Measurements from ENCODE around the gene CDK6. TPM values are rescaled to one million over a fixed set of nuclear protein-coding genes. Genes with fewer than 3 reads are reported as not detected.

The CDK6 gene
- total and polyA plus RNA-seq, 2 experiments from 2014 or later: 7.4 to 23.7 TPM

DNA sequence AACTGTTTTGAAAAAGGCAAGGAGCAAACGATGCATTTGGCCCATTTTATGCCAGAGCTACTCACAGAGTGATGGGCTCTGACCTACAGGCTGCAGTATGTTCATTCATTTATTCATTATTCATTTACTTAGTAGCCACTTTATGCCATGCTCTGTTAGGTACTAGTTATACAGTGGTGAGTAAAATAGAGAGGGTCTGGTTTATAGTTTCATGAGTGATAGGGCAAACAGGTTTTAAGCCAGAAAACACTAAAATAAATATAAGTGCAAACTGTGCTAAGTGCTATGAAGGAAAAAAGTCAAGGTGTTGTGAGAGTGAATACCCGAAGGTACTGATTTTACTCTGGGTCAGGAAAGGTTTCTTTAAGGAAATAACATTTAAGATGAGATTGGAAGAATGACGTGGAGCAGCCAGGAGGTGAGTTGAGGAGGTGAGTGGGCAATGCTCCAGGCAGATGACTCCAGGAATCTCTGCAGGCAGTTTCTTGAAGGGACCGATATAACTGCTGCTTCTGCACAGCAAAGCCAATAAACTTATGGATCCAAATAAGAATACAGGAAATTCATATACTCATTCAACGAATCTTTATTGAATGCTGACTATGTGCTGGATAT, 189.3 kb downstream of the CDK6 start:
- no peaks in the 10 kb centered on the region for H3K79me2 ChIP-seq (replicated peaks; ENCODE audit: insufficient read depth)
- no peak for DNase-seq (ENCODE audit: low spot score)
- no peaks in the 10 kb centered on the region; the same call in 1 of the 2 replicates for H3K4me1 ChIP-seq (ENCODE audit: insufficient read depth)
- ATAC-seq: no peak
- no peaks in the 10 kb centered on the region for H4K20me1 ChIP-seq (replicated peaks; ENCODE audit: insufficient read depth)
- H3F3A ChIP-seq (replicated peaks; ENCODE audit: low read depth): no peaks in the 10 kb centered on the region
- no peaks in the 10 kb centered on the region for H3K9me3 Mint-ChIP-seq
- H3K9me2 ChIP-seq (ENCODE audit: insufficient read depth): no peaks in the 10 kb centered on the region
- peaks cover 8% of the 10 kb centered on the region; the same call in 2 of the 3 replicates for H3K4me1 Mint-ChIP-seq
- H3K4me3 ChIP-seq: no peak overlapping the region
- H3K36me3 Mint-ChIP-seq (ENCODE audit: low read depth): no peaks in the 10 kb centered on the region
- H3K27me3 Mint-ChIP-seq (ENCODE audit: insufficient read depth, low read depth, poor library complexity): peaks cover 7% of the 10 kb centered on the region
- H3K27ac Mint-ChIP-seq: no peak overlapping the region
- no peaks in the 10 kb centered on the region for H3K36me3 ChIP-seq (ENCODE audit: insufficient read depth)
- no peaks in the 10 kb centered on the region for H3K27me3 ChIP-seq (ENCODE audit: insufficient read depth)
- no peak overlapping the region for H2AFZ ChIP-seq
- no peak overlapping the region for H3K4me2 ChIP-seq
- no peak overlapping the region for H3K27ac ChIP-seq (ENCODE audit: low read depth)
- TF ChIP-seq POLR2AphosphoS5 (IDR thresholded peaks at IDR 0.05; ENCODE audit: low read depth): no peak
- TF ChIP-seq, protein P1, sequence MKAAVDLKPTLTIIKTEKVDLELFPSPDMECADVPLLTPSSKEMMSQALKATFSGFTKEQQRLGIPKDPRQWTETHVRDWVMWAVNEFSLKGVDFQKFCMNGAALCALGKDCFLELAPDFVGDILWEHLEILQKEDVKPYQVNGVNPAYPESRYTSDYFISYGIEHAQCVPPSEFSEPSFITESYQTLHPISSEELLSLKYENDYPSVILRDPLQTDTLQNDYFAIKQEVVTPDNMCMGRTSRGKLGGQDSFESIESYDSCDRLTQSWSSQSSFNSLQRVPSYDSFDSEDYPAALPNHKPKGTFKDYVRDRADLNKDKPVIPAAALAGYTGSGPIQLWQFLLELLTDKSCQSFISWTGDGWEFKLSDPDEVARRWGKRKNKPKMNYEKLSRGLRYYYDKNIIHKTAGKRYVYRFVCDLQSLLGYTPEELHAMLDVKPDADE (IDR thresholded peaks at IDR 0.05): no peak
- no peak for TF ChIP-seq EZH2phosphoT487 (IDR thresholded peaks at IDR 0.05; ENCODE audit: unreplicated experiment)
- no peak for TF ChIP-seq STAT1 (IDR thresholded peaks at IDR 0.05; ENCODE audit: unreplicated experiment)
- TF ChIP-seq ZNF114 (CRISPR knock-in tag; IDR thresholded peaks at IDR 0.05): no peak
- TF ChIP-seq, protein P2, sequence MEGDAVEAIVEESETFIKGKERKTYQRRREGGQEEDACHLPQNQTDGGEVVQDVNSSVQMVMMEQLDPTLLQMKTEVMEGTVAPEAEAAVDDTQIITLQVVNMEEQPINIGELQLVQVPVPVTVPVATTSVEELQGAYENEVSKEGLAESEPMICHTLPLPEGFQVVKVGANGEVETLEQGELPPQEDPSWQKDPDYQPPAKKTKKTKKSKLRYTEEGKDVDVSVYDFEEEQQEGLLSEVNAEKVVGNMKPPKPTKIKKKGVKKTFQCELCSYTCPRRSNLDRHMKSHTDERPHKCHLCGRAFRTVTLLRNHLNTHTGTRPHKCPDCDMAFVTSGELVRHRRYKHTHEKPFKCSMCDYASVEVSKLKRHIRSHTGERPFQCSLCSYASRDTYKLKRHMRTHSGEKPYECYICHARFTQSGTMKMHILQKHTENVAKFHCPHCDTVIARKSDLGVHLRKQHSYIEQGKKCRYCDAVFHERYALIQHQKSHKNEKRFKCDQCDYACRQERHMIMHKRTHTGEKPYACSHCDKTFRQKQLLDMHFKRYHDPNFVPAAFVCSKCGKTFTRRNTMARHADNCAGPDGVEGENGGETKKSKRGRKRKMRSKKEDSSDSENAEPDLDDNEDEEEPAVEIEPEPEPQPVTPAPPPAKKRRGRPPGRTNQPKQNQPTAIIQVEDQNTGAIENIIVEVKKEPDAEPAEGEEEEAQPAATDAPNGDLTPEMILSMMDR (conservative IDR thresholded peaks at IDR 0.05; ENCODE audit: low read depth in 2 of 2): no peak
- TF ChIP-seq ZNF331 (CRISPR knock-in tag; IDR thresholded peaks at IDR 0.05; ENCODE audit: low read depth): no peak
- no peak for TF ChIP-seq JUNB (IDR thresholded peaks at IDR 0.05; ENCODE audit: unreplicated experiment)
- TF ChIP-seq, protein P3, sequence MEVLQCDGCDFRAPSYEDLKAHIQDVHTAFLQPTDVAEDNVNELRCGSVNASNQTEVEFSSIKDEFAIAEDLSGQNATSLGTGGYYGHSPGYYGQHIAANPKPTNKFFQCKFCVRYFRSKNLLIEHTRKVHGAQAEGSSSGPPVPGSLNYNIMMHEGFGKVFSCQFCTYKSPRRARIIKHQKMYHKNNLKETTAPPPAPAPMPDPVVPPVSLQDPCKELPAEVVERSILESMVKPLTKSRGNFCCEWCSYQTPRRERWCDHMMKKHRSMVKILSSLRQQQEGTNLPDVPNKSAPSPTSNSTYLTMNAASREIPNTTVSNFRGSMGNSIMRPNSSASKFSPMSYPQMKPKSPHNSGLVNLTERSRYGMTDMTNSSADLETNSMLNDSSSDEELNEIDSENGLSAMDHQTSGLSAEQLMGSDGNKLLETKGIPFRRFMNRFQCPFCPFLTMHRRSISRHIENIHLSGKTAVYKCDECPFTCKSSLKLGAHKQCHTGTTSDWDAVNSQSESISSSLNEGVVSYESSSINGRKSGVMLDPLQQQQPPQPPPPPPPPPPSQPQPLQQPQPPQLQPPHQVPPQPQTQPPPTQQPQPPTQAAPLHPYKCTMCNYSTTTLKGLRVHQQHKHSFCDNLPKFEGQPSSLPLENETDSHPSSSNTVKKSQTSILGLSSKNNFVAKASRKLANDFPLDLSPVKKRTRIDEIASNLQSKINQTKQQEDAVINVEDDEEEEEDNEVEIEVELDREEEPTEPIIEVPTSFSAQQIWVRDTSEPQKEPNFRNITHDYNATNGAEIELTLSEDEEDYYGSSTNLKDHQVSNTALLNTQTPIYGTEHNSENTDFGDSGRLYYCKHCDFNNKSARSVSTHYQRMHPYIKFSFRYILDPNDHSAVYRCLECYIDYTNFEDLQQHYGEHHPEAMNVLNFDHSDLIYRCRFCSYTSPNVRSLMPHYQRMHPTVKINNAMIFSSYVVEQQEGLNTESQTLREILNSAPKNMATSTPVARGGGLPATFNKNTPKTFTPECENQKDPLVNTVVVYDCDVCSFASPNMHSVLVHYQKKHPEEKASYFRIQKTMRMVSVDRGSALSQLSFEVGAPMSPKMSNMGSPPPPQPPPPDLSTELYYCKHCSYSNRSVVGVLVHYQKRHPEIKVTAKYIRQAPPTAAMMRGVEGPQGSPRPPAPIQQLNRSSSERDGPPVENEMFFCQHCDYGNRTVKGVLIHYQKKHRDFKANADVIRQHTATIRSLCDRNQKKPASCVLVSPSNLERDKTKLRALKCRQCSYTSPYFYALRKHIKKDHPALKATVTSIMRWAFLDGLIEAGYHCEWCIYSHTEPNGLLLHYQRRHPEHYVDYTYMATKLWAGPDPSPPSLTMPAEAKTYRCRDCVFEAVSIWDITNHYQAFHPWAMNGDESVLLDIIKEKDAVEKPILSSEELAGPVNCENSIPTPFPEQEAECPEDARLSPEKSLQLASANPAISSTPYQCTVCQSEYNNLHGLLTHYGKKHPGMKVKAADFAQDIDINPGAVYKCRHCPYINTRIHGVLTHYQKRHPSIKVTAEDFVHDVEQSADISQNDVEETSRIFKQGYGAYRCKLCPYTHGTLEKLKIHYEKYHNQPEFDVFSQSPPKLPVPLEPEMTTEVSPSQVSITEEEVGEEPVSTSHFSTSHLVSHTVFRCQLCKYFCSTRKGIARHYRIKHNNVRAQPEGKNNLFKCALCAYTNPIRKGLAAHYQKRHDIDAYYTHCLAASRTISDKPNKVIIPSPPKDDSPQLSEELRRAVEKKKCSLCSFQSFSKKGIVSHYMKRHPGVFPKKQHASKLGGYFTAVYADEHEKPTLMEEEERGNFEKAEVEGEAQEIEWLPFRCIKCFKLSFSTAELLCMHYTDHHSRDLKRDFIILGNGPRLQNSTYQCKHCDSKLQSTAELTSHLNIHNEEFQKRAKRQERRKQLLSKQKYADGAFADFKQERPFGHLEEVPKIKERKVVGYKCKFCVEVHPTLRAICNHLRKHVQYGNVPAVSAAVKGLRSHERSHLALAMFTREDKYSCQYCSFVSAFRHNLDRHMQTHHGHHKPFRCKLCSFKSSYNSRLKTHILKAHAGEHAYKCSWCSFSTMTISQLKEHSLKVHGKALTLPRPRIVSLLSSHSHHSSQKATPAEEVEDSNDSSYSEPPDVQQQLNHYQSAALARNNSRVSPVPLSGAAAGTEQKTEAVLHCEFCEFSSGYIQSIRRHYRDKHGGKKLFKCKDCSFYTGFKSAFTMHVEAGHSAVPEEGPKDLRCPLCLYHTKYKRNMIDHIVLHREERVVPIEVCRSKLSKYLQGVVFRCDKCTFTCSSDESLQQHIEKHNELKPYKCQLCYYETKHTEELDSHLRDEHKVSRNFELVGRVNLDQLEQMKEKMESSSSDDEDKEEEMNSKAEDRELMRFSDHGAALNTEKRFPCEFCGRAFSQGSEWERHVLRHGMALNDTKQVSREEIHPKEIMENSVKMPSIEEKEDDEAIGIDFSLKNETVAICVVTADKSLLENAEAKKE (CRISPR knock-in tag; IDR thresholded peaks at IDR 0.05): no peak
- TF ChIP-seq, protein P4, sequence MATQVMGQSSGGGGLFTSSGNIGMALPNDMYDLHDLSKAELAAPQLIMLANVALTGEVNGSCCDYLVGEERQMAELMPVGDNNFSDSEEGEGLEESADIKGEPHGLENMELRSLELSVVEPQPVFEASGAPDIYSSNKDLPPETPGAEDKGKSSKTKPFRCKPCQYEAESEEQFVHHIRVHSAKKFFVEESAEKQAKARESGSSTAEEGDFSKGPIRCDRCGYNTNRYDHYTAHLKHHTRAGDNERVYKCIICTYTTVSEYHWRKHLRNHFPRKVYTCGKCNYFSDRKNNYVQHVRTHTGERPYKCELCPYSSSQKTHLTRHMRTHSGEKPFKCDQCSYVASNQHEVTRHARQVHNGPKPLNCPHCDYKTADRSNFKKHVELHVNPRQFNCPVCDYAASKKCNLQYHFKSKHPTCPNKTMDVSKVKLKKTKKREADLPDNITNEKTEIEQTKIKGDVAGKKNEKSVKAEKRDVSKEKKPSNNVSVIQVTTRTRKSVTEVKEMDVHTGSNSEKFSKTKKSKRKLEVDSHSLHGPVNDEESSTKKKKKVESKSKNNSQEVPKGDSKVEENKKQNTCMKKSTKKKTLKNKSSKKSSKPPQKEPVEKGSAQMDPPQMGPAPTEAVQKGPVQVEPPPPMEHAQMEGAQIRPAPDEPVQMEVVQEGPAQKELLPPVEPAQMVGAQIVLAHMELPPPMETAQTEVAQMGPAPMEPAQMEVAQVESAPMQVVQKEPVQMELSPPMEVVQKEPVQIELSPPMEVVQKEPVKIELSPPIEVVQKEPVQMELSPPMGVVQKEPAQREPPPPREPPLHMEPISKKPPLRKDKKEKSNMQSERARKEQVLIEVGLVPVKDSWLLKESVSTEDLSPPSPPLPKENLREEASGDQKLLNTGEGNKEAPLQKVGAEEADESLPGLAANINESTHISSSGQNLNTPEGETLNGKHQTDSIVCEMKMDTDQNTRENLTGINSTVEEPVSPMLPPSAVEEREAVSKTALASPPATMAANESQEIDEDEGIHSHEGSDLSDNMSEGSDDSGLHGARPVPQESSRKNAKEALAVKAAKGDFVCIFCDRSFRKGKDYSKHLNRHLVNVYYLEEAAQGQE (IDR thresholded peaks at IDR 0.05; ENCODE audit: unreplicated experiment): no peak
- TF ChIP-seq NANOG (IDR thresholded peaks at IDR 0.05; ENCODE audit: borderline replicate concordance): no peak
- no peak for TF ChIP-seq CREB1 (CRISPR knock-in tag; IDR thresholded peaks at IDR 0.05; ENCODE audit: low read depth)
- TF ChIP-seq EZH2 (IDR thresholded peaks at IDR 0.05; ENCODE audit: low read depth, unreplicated experiment): no peak
- no peak overlapping the region for H3K4me3 Mint-ChIP-seq
